Epidermal melanocyte (primary cell): ENCODE results near the gene CYBA.
"Not testable (repeated sequence)": the region's sequence is repeated elsewhere in the genome, so short reads cannot be mapped to it uniquely, and the experiment has no call there.

Source experiments
- DNase-seq: peaks from one replicate; pipeline ENCODE4 v3.0.0; 2011; ENCODE audit warnings: low spot score; ENCODE audit not compliant: insufficient read length

CYBA gene

GRCh38 chr16:88686439-88687253 lies 35.8 kb upstream of the CYBA start, which contains the start of gene SNAI3:
Gene SNAI3, minus strand, starts transcription at chr16:88686507. Its CDS starts 101 bp downstream, at chr16:88686406.
- DNase-seq, result peak; percentile 84

GRCh38 chr16:88686062-88686438 lies 35.2 kb upstream of the CYBA start:
- DNase-seq, result no peak

- peak; percentile 61 for DNase-seq
Measured at GRCh38 chr16:88685156-88686061, 34.6 kb upstream of the CYBA start.

- DNase-seq, result no peak
Measured at GRCh38 chr16:88684569-88685155, 33.8 kb upstream of the CYBA start.

- no peak for DNase-seq
Measured at GRCh38 chr16:88681709-88682451, 31.0 kb upstream of the CYBA start.

- no peak for DNase-seq
Measured at GRCh38 chr16:88681084-88681680, 30.3 kb upstream of the CYBA start.

- DNase-seq, result no peak
Measured at GRCh38 chr16:88680554-88681083, 29.8 kb upstream of the CYBA start.

GRCh38 chr16:88678224-88678979 lies 27.5 kb upstream of the CYBA start:
- no peak for DNase-seq

- no peak for DNase-seq
Measured at GRCh38 chr16:88677721-88678120, 26.9 kb upstream of the CYBA start.

- DNase-seq, result no peak
Measured at GRCh38 chr16:88676502-88677242, 25.8 kb upstream of the CYBA start.

- no peak for DNase-seq
Measured at GRCh38 chr16:88673716-88674379, 23.0 kb upstream of the CYBA start.

- DNase-seq, result no peak
Measured at GRCh38 chr16:88672776-88673175, 21.9 kb upstream of the CYBA start.

- no peak for DNase-seq
Measured at GRCh38 chr16:88671806-88672205, 21.0 kb upstream of the CYBA start.

- no peak for DNase-seq
Measured at GRCh38 chr16:88669980-88670379, 19.1 kb upstream of the CYBA start.

GRCh38 chr16:88669493-88669892 lies 18.6 kb upstream of the CYBA start:
- DNase-seq, result not testable (repeated sequence)

GRCh38 chr16:88667461-88667860 lies 16.6 kb upstream of the CYBA start:
- no peak for DNase-seq

GRCh38 chr16:88665570-88665969 lies 14.7 kb upstream of the CYBA start:
- no peak for DNase-seq

GRCh38 chr16:88665148-88665547 lies 14.3 kb upstream of the CYBA start:
- no peak for DNase-seq
